H1 (cell line): ENCODE measurements around the gene SIGLEC11. TPM values are rescaled to one million over a fixed set of nuclear protein-coding genes. Genes with fewer than 3 reads are reported as not detected.

Experiments used
- RBBP5 ChIP-seq: IDR thresholded peaks from 2 replicates; pipeline ENCODE4 v1.7.1; 2012; ENCODE audit warnings: low read depth, mild to moderate bottlenecking, inconsistent platforms, low read length, moderate library complexity, borderline replicate concordance
- RFX5 ChIP-seq: IDR thresholded peaks from 2 replicates; pipeline ENCODE4 v1.6.1; 2011; ENCODE audit warnings: low read depth, low read length, improper control_type of control experiment, borderline replicate concordance
- TBP ChIP-seq: IDR thresholded peaks from 2 replicates; pipeline ENCODE4 v1.6.1; 2011; ENCODE audit warnings: low read depth, low read length, improper control_type of control experiment
- polyA plus RNA-seq, 7 experiments: library from polyadenylated mRNA; depleted of rRNA in 3 of 7; stranded (reverse) in 5 of 7; unstranded in 2 of 7; fragments of >200 nt in 5 of 7; fragments of 200-250 nt in 2 of 7; gene quantifications; 1 replicate in 5 of 7; 2 replicates in 1 of 7; 4 replicates in 1 of 7; pipeline versions ENCODE4 v1.2.1 to v1.2.3, GENCODE V29; 2011 to 2013; ENCODE audit warnings: missing spikeins in 2 of 7, mixed read lengths in 2 of 7
- total RNA-seq: library from RNA; stranded (reverse); fragmentation: NEBNext Ultra II Directional; extraction: Animal tissue kit (Norgen Biotek cat#: 25700); gene quantifications from 2 replicates; pipeline ENCODE4 v1.2.1, GENCODE V29; 2021

Gene SIGLEC11
- total and polyA plus RNA-seq, 2 of the 8 experiments (the other 6 are each of a cell fraction or from before 2014, with no cell fraction given): 0.18 TPM; not detected in 1

- TF ChIP-seq RFX5 (no peak), TBP (no peak), RBBP5 (no peak)
- TF ChIP-seq, all 59 proteins: peak for 0
These were observed 38.5 kb upstream of the SIGLEC11 start (continued) for GRCh38 chr19:49999371-50000010.
